Measurements from ENCODE around the gene MSANTD2.

Gene MSANTD2

DNA sequence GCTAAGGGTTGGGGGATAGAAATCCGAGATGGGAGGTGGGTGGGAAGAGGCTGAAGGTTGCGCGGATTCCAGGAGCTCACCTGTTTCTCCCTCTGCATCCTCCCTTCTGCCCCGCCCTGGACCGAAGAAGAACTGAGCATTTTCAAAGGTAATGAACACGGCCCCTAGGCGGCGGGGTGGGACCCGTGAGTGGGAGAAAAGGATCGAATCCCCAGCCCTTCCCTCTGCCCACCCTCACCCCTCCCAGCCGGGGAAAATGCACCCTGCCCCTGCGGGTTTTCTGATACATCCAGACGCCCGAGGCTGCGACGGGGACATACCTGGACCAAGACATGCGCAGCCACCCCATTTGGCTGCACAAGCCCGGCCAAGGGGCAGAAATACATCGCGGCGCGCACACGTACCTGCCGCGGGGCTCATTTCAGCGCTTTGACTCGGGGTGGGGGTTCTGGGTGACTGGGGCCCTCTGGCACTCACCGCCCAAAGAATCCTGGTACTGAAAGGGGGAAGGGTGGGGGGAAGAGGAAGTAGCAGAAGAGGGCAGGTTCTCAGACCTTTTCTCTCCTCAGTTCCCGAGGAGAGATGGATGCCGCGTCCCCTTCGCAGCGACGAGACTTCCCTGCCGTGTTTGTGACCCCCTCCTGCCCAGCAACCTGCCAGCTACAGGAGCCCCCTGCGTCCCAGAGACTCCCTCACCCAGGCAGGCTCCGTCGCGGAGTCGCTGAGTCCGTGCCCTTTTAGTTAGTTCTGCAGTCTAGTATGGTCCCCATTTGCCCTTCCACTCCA is 54.2 kb downstream of the MSANTD2 start:
- no peak for TF ChIP-seq ZFX (IDR thresholded peaks at IDR 0.05)
- peak overlapping the region; percentile 55 for H3K27ac ChIP-seq

DNA sequence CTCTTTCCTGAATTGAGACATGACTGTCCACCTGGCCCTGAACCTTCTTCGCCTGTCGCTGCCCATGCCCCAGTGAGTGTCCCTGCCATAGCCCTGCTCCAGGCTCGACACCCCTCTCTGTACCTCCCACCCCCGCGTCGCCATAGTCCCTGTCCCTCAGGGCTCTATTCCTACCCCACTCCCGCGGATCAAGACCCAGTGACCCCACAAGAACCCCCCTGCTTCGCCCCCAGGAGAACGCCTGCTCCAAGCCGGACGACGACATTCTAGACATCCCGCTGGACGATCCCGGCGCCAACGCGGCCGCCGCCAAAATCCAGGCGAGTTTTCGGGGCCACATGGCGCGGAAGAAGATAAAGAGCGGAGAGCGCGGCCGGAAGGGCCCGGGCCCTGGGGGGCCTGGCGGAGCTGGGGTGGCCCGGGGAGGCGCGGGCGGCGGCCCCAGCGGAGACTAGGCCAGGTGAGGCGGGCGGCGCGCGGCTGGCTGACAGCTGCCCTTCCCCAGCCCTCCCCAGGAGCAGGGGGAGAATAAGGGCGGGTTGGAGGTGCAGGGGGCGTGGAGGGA is 54.9 kb downstream of the MSANTD2 start:
- TF ChIP-seq, protein P1, sequence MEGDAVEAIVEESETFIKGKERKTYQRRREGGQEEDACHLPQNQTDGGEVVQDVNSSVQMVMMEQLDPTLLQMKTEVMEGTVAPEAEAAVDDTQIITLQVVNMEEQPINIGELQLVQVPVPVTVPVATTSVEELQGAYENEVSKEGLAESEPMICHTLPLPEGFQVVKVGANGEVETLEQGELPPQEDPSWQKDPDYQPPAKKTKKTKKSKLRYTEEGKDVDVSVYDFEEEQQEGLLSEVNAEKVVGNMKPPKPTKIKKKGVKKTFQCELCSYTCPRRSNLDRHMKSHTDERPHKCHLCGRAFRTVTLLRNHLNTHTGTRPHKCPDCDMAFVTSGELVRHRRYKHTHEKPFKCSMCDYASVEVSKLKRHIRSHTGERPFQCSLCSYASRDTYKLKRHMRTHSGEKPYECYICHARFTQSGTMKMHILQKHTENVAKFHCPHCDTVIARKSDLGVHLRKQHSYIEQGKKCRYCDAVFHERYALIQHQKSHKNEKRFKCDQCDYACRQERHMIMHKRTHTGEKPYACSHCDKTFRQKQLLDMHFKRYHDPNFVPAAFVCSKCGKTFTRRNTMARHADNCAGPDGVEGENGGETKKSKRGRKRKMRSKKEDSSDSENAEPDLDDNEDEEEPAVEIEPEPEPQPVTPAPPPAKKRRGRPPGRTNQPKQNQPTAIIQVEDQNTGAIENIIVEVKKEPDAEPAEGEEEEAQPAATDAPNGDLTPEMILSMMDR (conservative IDR thresholded peaks at IDR 0.05), result no peak
- no peak for TF ChIP-seq ZFX (IDR thresholded peaks at IDR 0.05)
- H3K27ac ChIP-seq, result no peak overlapping the region

DNA sequence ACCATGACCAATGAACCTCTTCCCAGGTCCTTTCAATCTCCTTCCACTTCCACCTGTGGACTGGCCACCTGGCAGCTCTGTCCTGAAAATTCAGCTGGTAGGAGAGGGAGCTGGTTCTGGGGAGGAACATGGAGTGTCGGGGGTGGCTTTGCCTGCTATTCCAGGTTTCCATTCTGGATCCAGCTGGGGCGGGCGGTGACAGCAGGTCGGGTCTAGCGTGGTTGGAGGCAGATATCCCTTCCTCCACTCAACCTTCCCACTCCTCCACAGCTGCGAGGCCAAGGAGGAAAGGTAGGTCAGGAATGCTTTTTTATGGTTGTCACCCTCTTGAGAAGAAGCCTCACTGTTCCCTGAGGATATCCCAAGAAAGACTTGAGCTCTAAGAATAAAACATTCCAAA is 57.2 kb downstream of the MSANTD2 start:
- H3K27ac ChIP-seq, result no peak overlapping the region
- TF ChIP-seq, protein P1 (conservative IDR thresholded peaks at IDR 0.05), result no peak
- no peak for TF ChIP-seq ZFX (IDR thresholded peaks at IDR 0.05)

- no peak overlapping the region for H3K27ac ChIP-seq
- TF ChIP-seq, protein P1 (conservative IDR thresholded peaks at IDR 0.05), result no peak
- TF ChIP-seq ZFX (IDR thresholded peaks at IDR 0.05), result no peak
Measured at GRCh38 chr11:124742555-124742954, 57.7 kb downstream of the MSANTD2 start.

- H3K27ac ChIP-seq, result no peak overlapping the region; the same call in 1 of the 2 replicates
- TF ChIP-seq, protein P1 (conservative IDR thresholded peaks at IDR 0.05), result peak; percentile 42
- no peak for TF ChIP-seq ZFX (IDR thresholded peaks at IDR 0.05)
Measured at GRCh38 chr11:124740277-124740882, 59.8 kb downstream of the MSANTD2 start.

GRCh38 chr11:124739479-124740276 is 60.5 kb downstream of the MSANTD2 start, which contains the start of gene NRGN:
NRGN (plus strand) TSS chr11:124739942; CDS start chr11:124740085, 143 bp downstream.
- H3K27ac ChIP-seq, result no peak within 1 kb of the TSS; the same call in 1 of the 2 replicates
- TF ChIP-seq, protein P1 (conservative IDR thresholded peaks at IDR 0.05), result no peak
- TF ChIP-seq ZFX (IDR thresholded peaks at IDR 0.05), result no peak

DNA sequence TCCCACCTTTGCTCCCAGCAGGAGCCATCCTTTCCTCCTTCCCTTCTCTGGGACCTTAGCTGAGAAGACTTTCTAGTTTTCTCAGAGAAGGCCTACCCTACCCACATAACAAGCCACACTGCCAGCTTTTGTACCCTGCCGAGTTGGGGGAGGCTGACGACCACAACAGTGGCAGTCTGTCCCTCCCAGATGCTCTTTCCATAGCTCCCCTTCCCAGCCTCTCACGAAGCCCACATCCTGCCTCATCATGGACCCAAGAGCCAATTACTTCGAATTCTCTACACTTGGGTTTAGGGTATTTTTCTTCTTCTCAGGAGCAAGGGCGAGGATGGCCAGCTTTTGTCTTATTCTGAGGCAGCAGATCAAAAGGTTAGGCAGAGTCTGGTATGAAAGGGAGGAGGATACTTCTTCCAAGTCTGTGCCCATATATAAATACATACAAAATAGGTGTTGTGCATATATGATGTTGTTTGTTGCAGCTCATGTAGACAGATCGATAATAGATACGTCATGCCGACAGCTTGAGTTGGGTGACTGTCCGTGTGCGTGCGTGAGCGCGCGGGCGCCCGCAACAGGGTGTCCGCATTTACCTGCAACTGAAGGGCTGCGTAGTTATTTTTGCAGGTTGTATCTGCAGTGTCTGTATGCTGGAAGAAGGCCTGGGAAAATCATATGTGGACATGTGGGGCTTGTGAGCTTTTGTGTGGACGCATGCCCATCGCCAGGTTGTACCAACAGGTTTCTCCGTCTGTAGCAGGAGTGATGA is 61.3 kb downstream of the MSANTD2 start:
- no peak overlapping the region; the same call in 1 of the 2 replicates for H3K27ac ChIP-seq
- no peak for TF ChIP-seq ZFX (IDR thresholded peaks at IDR 0.05)
- TF ChIP-seq, protein P1 (conservative IDR thresholded peaks at IDR 0.05), result no peak
